Neural crest cell (in vitro differentiated cells): Measurements from ENCODE around the gene PCSK7. TPM values are rescaled to one million over a fixed set of nuclear protein-coding genes. Genes with fewer than 3 reads are reported as not detected.
"Not testable (repeated sequence)": the region's sequence is repeated elsewhere in the genome, so short reads cannot be mapped to it uniquely, and the experiment has no call there.

Experiments used
- DNase-seq: peaks from one replicate; pipeline ENCODE4 v3.0.0; 2021; ENCODE audit warnings: low read depth, mixed read lengths, low spot score
- H3K27ac Mint-ChIP-seq: one replicate; pipeline ENCODE4 v1.8.0; 2021; ENCODE audit warnings: mild to moderate bottlenecking, mixed read lengths; ENCODE audit not compliant: unreplicated experiment
- H3K27me3 Mint-ChIP-seq: 2 replicates; pipeline ENCODE4 v1.8.0; 2021; ENCODE audit warnings: low read depth, mild to moderate bottlenecking, mixed read lengths
- H3K36me3 Mint-ChIP-seq: 2 replicates; pipeline ENCODE4 v1.8.0; 2021; ENCODE audit warnings: low read depth, mild to moderate bottlenecking, mixed read lengths
- H3K4me1 Mint-ChIP-seq: 2 replicates; pipeline ENCODE4 v1.8.0; 2021; ENCODE audit warnings: mixed read lengths
- H3K4me3 Mint-ChIP-seq: one replicate; pipeline ENCODE4 v1.8.0; 2021; ENCODE audit warnings: mild to moderate bottlenecking, mixed read lengths
- H3K9me3 Mint-ChIP-seq: 2 replicates; pipeline ENCODE4 v1.8.0; 2021; ENCODE audit warnings: mixed read lengths
- long read RNA-seq: library from polyadenylated mRNA; unstranded; transcript quantifications from one replicate; pipeline ENCODE4 v2.0.0, GENCODE V29; 2020
- total RNA-seq: library from RNA; stranded (reverse); gene quantifications from 2 replicates; pipeline ENCODE4 v1.2.1, GENCODE V29; 2021
- TF ChIP-seq, protein P1 (sequence below): fragments of 200-600 bp; sonication (generic); conservative IDR thresholded peaks from 2 replicates; pipeline ENCODE4 v1.5.0; 2021; ENCODE audit warnings: antibody characterized with exemption, mild to moderate bottlenecking

The PCSK7 gene, protein sequence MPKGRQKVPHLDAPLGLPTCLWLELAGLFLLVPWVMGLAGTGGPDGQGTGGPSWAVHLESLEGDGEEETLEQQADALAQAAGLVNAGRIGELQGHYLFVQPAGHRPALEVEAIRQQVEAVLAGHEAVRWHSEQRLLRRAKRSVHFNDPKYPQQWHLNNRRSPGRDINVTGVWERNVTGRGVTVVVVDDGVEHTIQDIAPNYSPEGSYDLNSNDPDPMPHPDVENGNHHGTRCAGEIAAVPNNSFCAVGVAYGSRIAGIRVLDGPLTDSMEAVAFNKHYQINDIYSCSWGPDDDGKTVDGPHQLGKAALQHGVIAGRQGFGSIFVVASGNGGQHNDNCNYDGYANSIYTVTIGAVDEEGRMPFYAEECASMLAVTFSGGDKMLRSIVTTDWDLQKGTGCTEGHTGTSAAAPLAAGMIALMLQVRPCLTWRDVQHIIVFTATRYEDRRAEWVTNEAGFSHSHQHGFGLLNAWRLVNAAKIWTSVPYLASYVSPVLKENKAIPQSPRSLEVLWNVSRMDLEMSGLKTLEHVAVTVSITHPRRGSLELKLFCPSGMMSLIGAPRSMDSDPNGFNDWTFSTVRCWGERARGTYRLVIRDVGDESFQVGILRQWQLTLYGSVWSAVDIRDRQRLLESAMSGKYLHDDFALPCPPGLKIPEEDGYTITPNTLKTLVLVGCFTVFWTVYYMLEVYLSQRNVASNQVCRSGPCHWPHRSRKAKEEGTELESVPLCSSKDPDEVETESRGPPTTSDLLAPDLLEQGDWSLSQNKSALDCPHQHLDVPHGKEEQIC
- total RNA-seq: 49.7 and 53.1 TPM in 2 replicates
- long read RNA-seq, full-length matches to known transcripts: 17 of 34 reads
- long read RNA-seq, partial matches to known transcripts: 7 of 34 reads
- long read RNA-seq, other reads (novel, unspliced or antisense): 10 of 34 reads

GRCh38 chr11:117231842-117232091, at the start of gene PCSK7:
Gene PCSK7 (minus strand): TSS chr11:117232073. CDS start chr11:117229844, 2,229 bp downstream.
- peaks cover 3% of the 10 kb centered on the region for H3K36me3 Mint-ChIP-seq
- no peak for DNase-seq
- H3K27me3 Mint-ChIP-seq: no peaks in the 10 kb centered on the region
- peak within 1 kb of the TSS; percentile 99 for H3K27ac Mint-ChIP-seq
- TF ChIP-seq, protein P1, sequence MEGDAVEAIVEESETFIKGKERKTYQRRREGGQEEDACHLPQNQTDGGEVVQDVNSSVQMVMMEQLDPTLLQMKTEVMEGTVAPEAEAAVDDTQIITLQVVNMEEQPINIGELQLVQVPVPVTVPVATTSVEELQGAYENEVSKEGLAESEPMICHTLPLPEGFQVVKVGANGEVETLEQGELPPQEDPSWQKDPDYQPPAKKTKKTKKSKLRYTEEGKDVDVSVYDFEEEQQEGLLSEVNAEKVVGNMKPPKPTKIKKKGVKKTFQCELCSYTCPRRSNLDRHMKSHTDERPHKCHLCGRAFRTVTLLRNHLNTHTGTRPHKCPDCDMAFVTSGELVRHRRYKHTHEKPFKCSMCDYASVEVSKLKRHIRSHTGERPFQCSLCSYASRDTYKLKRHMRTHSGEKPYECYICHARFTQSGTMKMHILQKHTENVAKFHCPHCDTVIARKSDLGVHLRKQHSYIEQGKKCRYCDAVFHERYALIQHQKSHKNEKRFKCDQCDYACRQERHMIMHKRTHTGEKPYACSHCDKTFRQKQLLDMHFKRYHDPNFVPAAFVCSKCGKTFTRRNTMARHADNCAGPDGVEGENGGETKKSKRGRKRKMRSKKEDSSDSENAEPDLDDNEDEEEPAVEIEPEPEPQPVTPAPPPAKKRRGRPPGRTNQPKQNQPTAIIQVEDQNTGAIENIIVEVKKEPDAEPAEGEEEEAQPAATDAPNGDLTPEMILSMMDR: no peak
- no peaks in the 10 kb centered on the region for H3K9me3 Mint-ChIP-seq
- H3K4me1 Mint-ChIP-seq: peaks cover 32% of the 10 kb centered on the region
- peak within 1 kb of the TSS; percentile 99 for H3K4me3 Mint-ChIP-seq

- no peaks in the 10 kb centered on the region for H3K27me3 Mint-ChIP-seq
- H3K9me3 Mint-ChIP-seq: no peaks in the 10 kb centered on the region
- TF ChIP-seq, protein P1: no peak
- DNase-seq: no peak
- H3K4me1 Mint-ChIP-seq: no peaks in the 10 kb centered on the region
- peaks cover 16% of the 10 kb centered on the region for H3K36me3 Mint-ChIP-seq
- H3K27ac Mint-ChIP-seq: no peak overlapping the region
- H3K4me3 Mint-ChIP-seq: no peak overlapping the region
These were observed 49.3 kb upstream of the PCSK7 start for GRCh38 chr11:117281159-117281558.

- Mint-ChIP-seq H3K27me3 (no peaks in the 10 kb centered on the region), H3K4me3 (no peak overlapping the region), H3K9me3 (no peaks in the 10 kb centered on the region), H3K4me1 (no peaks in the 10 kb centered on the region), H3K36me3 (peaks cover 20% of the 10 kb centered on the region), H3K27ac (peak overlapping the region; percentile 65)
- DNase-seq: no peak
- TF ChIP-seq, protein P1: no peak
These were observed 48.0 kb upstream of the PCSK7 start for GRCh38 chr11:117279711-117280376.

DNA sequence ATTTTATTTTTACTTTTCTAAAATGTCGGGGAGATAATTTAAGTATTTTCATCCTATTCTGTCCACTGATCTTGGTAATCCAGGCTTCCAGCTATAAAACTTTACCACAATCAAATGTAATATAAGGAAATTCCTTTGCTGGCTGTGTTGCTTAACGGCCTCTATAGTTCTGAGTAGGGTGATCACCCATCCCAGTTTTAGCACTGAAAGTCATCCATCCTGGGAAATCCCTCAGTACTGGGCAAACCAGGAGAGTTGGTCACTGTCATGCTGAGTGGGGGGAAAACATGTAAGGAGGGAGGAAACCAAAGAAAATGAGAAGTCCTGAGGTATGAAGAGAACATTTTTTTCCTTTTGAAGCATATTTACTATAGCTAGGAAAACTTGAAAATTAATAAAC, 46.5 kb upstream of the PCSK7 start:
- Mint-ChIP-seq H3K36me3 (peaks cover 21% of the 10 kb centered on the region), H3K9me3 (peaks cover 2% of the 10 kb centered on the region), H3K27ac (no peak overlapping the region), H3K4me3 (no peak overlapping the region), H3K4me1 (no peaks in the 10 kb centered on the region), H3K27me3 (no peaks in the 10 kb centered on the region)
- DNase-seq: no peak
- TF ChIP-seq, protein P1: no peak

DNA sequence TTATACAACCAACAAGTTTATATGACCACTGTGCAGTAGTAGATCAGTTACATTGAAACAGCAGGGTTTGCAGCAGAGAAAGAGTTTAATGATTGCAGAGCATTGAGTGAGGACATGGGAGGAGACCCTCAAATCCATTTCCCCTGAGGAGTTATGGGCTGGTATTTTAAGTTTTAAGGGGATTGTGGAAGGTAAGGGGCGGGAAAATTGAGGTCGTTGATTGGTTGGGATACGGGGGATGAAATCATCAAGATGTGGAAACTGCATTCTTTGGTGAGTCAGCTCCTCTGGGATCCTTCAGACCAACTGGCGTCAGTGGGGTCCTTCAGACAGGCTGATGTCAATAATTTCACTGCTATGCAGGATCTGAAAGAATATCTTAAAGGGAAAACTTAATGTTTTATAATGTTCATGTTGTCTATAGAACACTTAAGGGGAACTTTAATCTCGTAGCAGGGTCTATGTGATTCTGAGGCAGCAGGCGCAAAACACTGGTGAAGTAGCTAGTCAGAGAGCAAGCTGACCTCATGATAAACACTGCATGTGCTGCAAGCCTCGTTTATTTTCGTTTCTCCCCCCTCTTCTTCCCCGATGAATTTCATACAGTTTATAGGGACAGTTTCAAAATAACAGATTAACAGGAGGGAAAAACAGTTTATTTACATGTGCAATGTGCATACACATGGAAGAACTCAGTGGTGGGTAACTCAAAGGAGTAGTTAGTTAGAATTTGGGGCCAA, 41.8 kb upstream of the PCSK7 start:
- H3K27me3 Mint-ChIP-seq: no peaks in the 10 kb centered on the region

DNA sequence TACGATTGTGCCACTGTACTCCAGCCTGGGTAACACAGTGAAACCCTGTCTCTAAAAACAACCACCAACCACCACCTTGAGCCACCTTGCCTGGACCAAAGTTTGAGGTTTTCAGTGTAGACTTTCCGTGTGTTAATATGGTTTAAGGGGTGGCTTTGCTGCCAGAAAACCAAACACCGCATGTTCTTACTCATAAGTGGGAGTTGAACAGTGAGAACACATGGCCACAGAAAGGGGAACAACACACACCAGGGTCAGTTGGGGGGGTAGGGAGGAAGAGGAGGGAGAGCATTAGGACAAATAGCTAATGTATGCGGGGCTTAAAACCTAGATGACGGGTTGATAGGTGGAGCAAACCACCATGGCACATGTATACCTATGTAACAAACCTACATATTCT, 40.3 kb upstream of the PCSK7 start:
- Mint-ChIP-seq H3K36me3 (peaks cover 22% of the 10 kb centered on the region), H3K4me1 (peaks cover 14% of the 10 kb centered on the region)
- not testable (repeated sequence) for H3K9me3 Mint-ChIP-seq, DNase-seq, H3K27ac Mint-ChIP-seq, H3K4me3 Mint-ChIP-seq, H3K27me3 Mint-ChIP-seq

More for the DNA sequence above, 41.8 kb upstream of the PCSK7 start:
- H3K27ac Mint-ChIP-seq: no peak overlapping the region
- DNase-seq: no peak
- H3K36me3 Mint-ChIP-seq: peaks cover 22% of the 10 kb centered on the region
- no peak overlapping the region for H3K4me3 Mint-ChIP-seq
- peaks cover 5% of the 10 kb centered on the region for H3K9me3 Mint-ChIP-seq
- peaks cover 11% of the 10 kb centered on the region for H3K4me1 Mint-ChIP-seq
- TF ChIP-seq, protein P1: no peak
